Esophagus mucosa (tissue), 1 donor: ENCODE measurements around the gene PANX1. TPM values are rescaled to one million over a fixed set of nuclear protein-coding genes. Genes with fewer than 3 reads are reported as not detected.
"Not testable (repeated sequence)": the region's sequence is repeated elsewhere in the genome, so short reads cannot be mapped to it uniquely, and the experiment has no call there.

ENCODE experiments used
- ATAC-seq: fragments of 200-7000 bp; cut with Tn5 transposase; one replicate; pipeline ENCODE4 v1.9.1; 2020
- total RNA-seq: library from RNA; stranded (reverse); gene quantifications from one replicate; pipeline ENCODE4 v1.2.4, GENCODE V29; 2023
- donor health status: DM: yes; HTN: yes; CAD: no.

Gene PANX1
- total RNA-seq, 1 donor from 2014 or later = 10.9 TPM

DNA sequence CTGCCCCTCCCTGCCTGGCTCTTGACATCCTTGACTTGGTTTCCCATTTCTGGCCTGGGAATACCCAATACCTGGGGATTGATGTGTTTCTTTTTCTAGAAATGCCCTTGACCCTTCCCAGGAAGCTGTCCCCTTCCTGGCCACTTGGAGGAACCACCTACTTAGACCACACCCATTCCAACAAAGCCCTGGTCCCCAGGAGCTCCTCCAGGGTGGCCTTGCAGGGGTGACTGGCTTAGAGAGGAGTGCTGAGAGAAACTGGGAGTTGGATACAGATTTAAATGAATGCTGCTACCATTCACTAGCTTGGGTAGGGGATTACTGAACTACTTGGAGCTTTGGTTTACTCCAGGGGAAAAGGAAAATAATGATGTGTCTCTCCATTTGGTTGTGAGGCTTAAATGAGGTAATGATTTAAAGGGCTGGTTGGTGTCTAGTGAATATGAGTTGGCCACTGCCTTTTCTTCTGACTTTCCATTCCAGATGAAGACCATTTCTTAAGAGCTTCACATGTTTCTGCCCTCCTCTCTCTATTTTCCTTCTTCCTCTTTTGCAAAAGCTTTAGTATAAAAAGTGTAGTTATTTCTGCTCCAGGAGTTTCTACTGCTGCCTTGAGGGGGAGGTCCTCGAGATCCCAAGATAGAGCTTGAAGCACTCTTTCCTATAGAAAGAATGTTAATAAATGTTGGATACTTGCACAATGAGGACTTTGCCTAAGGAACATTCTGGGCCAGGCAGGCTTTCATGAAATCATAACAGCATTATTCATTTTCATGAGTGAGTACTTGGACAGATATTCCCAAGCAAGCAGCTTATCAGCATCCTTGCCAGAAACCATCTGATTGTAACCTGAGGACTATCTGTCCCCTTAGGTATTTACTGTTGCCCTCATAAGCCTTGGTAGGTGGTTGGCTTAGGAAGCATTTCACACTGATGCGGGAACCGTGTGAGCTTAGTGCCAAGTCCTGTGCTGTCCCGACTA lies 22.4 kb downstream of the PANX1 start:
- ATAC-seq = no peak

DNA sequence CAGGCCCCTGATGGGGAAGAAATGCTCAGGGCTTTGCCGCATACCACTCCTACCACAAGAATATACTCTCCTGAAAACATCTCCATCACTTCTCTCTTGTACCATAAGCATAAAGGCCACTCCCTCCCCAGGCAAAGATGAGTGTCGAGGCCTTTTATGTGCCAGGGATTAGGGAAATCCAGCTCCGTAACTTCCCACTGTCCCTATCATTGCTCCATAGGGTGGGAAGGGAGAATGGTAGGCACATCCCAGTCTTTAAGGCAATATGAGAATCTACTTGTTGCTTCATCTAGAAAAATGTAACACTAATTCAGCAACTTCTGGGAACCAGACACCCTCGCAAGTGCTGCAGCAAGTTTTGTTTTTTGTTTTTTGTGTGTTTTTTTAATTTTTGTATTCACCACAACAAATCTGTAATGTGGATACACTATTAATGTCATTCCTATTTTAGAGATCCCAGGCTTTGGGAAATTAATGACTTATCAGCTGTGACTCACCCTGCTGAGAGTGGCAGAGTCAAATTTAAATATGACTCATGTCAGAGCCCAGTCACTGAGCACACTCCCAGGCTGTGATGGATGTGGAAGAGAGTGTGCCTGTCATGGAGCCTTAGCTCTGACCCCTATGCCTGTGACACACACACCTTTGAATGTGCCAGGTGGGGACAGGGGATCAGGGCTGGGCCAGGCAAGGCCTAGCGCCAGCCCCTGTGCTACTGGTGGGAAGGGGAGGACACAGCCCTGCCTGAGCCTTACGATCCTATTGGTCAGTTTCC lies 23.4 kb downstream of the PANX1 start:
- ATAC-seq = peak; percentile 98

DNA sequence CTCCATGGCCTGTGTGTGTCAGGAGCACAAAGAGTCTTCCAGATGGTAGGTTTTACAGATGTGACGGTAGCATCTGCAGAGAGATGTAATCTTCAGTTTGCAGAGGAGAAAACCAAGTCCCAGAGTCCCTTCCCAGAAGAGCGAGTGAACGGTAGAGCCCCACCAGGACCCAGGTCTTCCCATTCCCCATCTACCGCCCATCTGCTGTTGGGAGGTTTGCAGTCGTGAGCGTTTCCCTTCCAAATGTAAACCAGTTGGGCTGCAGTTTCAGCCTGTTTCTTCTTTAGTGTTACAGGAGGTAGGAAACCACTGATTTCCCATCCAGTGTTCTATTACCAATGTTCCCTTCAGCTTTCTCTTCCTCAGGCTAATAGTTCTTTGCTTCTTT lies 24.0 kb downstream of the PANX1 start:
- ATAC-seq = no peak

DNA sequence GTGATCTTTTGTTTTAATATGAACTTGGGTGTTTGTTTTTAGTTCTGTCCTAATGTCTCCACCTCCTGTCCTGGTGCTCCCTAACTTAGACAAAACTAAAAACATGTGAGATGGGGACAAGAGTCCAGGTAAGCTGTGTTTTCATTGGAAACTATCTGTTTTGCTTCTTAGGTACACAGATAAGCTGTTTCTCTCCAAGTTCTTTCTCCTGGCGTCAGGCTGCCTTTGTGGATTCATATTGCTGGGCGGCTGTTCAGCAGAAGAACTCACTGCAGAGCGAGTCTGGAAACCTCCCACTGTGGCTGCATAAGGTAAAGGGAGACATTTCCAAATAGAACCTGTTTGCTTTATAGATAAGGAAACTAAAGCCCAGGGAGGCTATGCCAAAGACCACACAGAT lies 24.7 kb downstream of the PANX1 start:
- no peak for ATAC-seq

DNA sequence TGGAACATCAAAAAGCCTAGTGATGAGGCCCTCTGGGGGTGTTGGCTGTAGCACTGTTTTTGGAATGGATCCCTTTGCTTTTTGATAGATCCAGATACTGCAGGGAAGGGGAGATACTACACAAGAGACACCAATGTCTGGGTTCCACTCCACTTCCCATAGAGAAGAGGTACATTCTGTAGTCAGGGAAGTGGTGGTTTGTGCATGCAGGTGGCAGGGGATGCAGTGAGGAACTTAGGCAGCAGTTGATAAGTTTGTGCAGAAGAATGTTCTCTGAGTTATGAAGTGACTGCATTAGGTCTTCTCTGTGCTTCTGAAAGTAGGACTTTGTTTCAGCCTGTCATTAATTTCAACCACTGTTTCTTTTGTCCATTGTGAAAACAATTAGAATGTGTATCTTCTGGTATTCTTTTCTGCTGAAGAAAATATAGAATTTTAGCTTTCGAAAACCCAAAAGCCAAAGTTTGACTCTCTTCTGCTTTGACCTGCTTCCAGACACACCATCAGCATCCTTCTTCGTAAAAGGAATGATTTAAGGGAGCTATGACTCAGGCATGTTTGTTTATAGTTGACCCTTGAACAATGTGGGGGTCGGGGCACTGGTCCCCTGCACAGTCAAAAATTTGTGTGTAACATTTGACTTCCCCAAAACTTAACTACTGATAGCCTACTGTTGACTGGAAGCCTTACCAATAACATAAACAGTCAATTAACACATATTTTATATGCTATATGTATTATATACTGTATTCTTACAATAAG lies 25.6 kb downstream of the PANX1 start:
- no peak for ATAC-seq

DNA sequence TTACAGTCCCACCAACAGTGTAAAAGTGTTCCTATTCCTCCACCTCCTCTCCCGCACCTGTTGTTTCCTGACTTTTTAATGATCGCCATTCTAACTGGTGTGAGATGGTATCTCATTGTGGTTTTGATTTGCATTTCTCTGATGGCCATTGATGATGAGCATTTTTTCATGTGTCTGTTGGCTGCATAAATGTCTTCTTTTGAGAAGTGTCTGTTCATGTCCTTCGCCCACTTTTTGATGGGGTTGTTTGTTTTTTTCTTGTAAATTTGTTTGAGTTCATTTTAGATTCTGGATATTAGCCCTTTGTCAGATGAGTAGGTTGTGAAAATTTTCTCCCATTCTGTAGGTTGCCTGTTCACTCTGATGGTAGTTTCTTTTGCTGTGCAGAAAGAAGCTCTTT lies 28.7 kb downstream of the PANX1 start:
- not testable (repeated sequence) for ATAC-seq

DNA sequence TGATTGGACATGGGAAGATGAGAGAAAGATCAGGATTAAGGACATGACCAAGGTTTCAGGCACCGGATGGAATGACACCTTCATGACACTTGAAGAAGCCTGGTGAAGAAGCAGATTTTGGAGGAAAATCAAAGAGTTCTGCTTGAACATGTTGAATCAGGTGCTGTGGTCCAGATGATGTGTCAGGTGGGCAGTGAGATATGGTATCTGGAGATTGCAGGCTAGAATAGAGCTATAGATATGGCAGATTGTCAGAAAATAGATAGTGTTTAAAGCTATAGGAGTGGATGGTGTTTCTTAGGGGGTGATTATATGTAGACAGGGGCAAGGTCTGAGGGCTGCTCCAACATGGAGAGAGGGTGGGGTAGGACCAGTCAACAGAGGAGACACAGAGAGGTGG lies 40.2 kb downstream of the PANX1 start:
- ATAC-seq = no peak

DNA sequence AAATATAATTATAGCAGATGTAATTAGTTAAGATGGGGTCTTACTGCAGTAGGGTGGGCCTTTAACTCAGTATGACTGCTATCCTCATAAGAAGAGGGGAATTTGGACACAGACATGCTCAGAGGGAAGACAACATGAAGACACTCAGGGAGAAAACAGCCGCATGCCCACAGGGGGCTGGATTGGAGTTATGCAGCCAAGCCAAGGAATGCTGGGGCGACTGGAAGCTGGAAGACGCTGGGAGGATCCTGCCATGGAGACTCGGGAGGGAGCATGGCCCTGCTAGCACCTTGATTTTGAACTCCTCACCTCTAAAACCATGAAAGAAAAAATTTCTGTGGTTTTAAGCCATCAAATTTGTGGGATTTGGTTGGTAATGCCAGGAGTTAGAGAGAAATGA lies 40.9 kb downstream of the PANX1 start:
- ATAC-seq = no peak

DNA sequence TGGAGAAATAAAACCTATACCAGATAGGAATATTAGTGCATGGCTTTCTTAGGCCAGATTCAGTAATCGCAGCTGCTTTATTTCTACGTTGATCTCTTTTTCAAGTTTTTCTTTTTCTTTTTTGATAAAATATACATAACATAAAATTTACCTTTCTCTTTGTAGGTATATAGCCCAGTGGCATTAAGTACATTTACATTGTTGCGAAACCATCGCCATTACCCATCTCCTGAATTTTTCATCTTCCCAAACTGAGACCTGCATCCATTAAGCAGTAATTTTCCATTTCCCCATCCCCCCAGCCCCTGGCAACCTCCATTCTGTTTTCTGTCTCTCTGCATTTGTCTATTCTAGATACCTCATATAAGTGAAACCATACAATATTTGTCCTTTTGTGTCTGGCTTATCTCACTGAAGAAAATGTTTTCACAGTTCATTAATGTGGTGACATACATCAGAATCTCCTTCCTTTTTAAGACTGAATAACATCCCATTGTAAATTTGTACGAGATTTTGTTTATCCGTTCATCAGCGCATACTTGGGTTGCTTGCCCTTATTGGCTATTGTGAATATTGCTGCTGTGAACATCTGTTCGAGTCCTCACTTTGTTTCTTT lies 41.4 kb downstream of the PANX1 start:
- ATAC-seq = no peak

DNA sequence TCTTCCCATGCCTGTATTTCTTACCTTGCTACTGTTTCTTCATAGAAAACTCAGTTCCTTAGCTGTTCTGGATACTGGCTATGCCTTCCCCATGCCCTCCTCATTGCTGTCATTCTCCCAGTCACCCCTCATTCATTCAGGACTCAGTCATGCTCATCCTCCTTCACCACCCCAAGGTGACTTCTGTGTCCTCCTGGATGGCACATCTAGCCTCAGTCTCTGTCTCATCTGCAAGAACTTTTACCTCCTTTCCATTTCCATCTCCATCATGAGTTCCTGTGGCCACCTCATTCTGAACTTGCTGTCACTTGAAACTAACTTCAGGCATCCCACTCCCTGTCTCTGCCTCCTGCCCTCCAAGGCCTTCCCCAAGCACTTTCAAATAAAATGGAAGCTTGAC lies 42.3 kb downstream of the PANX1 start:
- no peak for ATAC-seq

DNA sequence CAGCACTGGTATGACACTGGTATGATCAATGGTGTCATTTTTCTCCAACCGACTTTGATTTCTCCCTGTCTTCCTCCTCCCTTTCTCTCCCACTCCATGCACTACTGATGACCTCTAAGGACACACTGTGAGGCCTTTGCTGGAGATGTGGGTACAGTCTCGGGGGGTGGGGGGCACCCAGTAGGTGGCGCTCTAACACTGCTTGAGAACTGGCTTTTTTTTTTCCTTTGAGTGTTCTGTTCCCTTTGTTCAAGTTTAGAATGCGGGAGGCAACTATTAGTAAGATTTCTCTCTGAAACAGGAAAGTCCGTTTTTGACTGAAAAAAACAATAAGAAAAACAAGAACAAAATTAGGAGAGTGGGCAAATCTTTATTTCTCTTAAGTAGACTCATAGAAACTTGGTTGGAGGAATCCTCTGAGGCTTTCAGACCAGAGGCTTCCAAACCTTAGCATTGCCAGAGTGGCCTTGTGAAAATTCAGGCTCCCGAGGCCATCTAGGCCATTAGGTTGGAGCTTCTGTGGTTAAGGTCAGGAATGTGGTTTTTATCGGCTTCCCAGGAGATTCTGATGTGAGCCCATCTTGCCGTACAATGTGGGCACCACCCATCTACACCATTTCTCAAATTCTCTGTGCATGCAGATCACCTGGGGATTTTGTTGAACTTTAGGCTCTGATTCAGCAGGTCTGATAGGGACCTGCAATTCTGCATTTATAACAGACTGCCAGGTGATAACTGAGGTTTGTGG lies 43.2 kb downstream of the PANX1 start:
- ATAC-seq = peak; percentile 59

DNA sequence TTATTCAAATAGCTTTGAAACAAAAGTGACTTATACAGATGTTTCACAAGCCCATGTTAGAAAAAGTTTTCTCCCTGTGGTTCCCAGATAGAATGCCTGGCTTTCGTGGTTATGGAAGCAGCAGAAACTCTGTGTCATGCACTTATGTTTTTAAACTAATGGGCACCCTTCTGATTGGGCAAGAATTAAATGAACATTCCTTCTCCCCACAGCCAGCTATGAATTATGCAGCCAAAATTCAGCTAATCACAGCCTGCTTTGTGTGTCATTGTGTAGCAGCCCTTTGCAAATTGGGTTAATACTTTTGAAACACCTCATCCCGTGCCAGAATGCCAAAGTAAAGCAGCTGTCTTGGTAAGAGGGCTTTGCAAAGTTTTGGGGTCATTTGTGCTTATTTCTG lies 46.9 kb downstream of the PANX1 start:
- ATAC-seq = no peak

DNA sequence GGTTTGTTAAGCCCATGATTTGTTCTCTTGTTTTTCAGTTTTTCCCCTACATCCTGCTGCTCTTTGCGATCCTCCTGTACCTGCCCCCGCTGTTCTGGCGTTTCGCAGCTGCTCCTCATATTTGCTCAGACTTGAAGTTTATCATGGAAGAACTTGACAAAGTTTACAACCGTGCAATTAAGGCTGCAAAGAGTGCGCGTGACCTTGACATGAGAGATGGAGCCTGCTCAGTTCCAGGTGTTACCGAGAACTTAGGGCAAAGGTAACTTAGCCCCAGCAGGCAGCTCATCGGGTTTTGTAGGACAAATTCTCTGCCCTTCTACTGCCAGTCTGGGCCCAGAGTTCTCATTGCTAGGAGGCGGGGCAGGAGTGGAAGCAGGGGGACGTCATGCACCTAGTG lies 49.7 kb downstream of the PANX1 start:
- ATAC-seq = no peak

DNA sequence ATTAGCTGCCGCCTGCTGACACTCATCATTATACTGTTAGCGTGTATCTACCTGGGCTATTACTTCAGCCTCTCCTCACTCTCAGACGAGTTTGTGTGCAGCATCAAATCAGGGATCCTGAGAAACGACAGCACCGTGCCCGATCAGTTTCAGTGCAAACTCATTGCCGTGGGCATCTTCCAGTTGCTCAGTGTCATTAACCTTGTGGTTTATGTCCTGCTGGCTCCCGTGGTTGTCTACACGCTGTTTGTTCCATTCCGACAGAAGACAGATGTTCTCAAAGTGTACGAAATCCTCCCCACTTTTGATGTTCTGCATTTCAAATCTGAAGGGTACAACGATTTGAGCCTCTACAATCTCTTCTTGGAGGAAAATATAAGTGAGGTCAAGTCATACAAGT lies 51.1 kb downstream of the PANX1 start:
- no peak for ATAC-seq

DNA sequence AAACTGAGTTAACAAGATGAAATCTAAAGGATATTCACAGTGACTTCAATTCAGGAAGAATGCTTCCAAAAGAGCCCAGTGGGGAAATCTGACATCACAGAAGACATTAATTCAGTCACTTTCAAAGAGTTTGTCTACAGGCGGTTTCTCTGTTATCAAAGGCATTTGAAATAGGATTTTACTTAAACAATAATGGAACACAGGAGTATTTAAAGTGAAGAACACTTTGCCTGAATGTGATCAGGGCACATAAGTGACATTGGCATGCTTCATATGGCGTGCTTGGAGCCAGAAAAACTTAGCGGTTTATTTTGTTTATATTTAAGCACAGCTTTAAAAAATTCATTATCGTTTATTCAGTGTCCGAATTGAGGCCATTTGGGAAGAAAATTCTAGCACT lies 52.9 kb downstream of the PANX1 start:
- ATAC-seq = no peak

DNA sequence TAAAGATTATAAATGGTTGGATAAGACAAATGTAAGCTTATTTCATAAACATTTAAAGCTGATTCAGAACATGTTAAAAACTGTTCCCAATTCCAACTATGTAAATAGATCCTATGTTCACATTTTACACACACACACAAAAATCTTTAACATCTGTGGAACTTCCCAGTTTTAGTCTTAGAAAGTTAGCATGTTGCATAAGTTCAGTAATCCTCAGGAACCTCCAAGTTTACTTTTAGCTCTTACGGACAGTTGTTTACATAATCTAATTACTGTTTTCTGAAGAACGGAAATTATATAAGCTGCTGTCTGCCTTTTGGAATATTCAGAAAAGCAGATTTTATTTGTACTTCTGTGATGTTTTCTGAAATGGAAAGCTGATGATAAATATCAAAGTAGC lies 53.3 kb downstream of the PANX1 start:
- ATAC-seq = no peak

DNA sequence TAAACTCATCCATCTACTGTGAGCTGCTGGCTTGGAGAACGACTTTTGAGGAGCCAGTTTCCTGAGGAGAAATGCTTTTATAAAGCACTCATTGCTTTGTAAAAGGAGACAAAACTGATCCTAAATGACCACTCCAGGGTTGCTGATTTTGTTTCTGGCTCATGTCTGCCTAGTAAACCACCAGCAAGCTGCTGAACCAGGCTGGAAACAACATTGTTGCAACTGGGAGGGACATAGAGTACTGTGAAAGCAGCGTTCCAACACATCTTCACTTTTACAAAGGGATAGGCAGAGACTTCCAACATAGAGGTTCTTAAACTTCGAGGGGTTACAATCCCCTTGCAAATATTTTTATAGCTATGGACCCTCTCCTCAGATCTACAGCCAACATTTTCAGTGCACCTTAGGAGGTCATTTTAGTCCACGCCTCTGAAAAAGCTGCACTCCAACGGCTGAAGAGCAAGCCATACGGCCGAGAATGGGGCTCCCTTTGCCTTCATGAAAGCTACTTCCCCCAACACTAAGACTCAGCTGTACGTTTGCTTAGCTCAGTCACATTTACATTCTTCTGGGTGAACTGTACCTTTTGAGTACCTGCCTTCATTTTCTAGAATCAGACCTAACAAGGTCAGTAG lies 54.7 kb downstream of the PANX1 start:
- no peak for ATAC-seq

DNA sequence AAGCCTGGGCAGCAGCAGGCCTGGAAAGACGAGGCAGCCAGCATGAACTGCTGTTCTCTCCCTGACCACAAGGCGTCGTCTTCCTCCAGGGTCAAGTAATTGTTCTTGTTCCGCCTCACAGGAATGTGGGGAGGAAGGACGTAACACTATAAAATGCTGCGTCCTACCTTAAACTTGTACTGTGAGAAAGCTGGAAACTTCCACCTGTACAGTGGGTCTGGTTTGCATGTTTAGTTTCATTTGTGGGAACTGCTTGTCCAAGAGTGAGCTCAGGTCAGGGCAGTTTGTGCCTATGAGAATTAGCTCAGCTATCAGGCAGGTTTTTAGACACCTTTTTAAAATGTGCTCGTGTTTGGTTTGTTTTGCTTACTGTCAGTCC lies 55.2 kb downstream of the PANX1 start:
- ATAC-seq = peak; percentile 82

DNA sequence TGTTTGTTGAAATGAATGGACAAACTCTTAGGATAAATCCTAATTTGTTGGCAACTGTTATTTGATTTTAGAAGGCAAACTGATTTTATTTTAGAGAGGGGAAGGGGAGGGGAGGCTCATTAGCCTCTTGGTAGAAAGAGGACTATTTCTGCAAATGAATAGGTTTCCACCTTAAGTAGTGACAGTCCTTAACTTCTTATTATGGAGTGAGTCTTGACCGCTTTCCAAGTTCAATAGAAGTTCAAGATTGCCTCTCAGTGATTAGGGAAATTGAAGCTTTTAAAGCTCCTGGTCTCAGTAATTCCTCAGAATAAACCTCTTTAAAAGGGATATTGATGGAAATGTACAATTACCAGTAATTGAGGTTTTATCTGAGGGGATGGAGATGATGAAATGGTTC lies 55.7 kb downstream of the PANX1 start:
- no peak for ATAC-seq

DNA sequence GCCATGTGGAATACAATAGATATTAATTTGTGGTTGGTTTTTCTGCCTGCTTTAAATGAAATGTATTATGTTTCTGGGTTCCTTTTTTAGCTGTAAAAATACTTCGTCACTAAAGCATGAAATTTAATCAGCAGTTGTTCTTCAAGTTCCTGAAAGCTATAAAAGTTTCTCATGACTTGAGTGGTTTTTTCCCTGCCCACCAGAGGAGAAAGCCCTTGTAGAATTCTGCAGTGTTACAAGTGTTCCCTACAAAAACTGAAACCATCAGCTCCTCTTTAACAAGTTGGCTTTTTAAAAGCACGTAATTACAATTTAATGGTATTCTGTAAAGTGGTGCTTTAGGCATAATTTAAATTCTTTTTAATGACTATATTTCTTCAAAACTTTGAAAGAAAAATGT lies 56.2 kb downstream of the PANX1 start:
- no peak for ATAC-seq

DNA sequence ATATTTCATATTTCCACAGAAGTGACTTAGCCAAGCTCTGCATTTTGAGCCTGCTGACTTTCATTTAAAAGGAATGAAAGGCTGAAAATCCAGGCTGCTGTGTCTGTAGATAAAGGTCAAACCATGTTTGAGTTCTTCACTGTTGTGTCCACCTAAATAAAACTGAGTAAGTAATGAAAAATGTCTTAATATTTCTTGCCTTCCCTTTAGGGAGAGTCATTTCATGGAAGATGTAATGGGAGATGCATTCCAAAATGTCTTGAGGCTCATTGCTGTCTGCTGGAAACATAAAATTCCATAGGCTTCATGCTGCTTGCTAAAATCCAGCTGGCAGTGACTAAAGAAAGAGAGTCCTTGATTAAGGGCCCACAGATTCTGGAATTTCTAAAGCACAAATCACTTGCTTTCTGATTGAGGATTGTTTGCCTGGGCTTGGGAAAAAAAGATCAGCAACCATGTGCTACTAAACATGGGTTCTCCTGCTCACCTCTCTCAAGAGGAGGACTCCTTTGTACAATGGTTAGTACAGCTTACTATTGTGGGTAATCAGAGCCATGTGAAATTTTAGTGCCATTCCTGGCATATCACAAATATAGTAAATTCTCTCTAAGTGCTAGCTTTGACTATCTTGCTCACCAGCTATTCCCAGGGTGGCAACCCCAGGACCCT lies 56.9 kb downstream of the PANX1 start:
- ATAC-seq = no peak
